HG03066 (cell line): Measurements from ENCODE around the gene CACNA1H.

Experiments
- ATAC-seq: cut with Tn5 transposase; IDR thresholded peaks from one replicate; pipeline ENCODE4 v1.9.1; 2021; ENCODE audit warnings: low read depth; ENCODE audit not compliant: unreplicated experiment

Gene CACNA1H

DNA sequence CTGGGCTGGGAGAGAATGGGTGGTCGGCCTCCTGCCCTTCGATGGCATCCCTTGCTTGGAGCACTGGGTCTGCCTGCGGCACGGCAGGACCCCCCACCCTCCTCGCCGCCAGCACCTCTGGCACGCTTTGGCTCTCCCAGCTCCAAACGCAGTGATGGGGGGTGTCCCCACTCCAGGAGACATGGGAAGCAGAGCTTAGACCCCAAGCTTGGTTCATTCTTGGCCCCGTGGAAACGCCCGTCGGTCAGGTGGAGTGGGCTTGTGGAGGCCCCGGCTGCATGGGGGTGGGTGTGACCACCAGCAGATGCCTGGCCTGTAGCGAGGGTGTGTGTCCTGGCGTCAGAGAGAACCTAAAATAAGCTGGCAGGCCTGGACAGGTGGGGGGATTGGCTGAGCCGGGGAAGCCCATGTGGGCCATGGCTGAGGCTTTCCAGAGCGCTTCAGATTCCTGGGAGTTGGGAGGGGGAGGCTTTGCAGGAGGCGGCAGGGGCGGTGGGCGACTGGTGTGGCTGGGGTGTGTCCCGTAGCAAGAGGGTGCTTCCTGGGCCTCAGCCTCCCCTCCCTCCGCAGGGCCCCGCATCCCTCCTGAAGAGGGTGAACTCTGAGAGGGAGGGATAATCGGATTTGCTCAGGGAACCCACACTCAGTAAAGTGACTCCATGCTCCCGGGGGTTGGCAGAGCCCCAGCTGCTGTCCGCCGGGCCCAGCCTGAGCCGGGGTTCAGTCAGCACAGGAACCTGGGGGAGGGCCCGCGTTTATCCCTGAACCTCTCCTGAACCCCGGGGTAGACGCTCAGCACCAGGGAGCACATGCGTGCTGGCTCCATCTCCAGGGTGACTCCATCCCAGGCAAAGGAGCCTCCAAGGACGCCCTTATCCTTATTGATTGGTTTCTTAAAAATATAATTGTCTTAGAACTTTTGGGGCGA lies 3.4 kb downstream of the CACNA1H start:
- ATAC-seq, result no peak

DNA sequence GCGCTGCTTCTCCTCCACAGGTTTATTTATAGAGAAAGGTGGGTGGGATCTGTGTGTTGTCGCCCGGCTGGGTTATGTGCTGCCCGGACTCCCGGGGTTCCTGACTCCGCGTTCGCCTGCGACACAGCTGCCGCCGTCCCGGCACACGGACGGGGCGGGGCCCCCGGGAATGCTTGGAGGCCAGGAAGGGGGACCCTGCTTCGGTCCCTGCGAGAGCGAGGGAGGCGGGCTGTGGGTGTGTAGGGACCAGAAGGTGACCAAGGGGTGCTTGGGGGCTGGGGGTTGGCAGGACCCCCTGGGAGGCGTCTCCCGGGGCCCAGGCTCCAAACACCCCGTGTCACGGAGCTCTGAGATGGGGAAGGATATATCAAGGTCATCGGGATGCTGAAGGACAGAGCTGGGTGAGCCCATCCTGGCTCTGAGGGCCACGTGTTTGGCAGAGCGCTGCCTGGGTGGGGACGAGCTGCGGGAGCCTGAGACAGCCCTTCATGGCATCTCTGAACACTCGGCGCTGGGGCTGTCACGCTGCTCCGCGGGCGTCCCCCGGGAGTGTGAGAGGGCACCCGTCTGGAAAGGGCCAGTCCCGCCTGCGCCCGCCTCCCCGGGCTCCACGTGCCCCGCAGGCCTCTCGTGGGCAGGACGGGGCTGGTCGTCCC lies 4.2 kb downstream of the CACNA1H start:
- ATAC-seq, result no peak

- no peak for ATAC-seq
Measured at GRCh38 chr16:1157639-1158455, 4.9 kb downstream of the CACNA1H start.

- no peak for ATAC-seq
Measured at GRCh38 chr16:1158456-1159324, 5.8 kb downstream of the CACNA1H start.

- no peak for ATAC-seq
Measured at GRCh38 chr16:1159325-1159972, 6.5 kb downstream of the CACNA1H start.

DNA sequence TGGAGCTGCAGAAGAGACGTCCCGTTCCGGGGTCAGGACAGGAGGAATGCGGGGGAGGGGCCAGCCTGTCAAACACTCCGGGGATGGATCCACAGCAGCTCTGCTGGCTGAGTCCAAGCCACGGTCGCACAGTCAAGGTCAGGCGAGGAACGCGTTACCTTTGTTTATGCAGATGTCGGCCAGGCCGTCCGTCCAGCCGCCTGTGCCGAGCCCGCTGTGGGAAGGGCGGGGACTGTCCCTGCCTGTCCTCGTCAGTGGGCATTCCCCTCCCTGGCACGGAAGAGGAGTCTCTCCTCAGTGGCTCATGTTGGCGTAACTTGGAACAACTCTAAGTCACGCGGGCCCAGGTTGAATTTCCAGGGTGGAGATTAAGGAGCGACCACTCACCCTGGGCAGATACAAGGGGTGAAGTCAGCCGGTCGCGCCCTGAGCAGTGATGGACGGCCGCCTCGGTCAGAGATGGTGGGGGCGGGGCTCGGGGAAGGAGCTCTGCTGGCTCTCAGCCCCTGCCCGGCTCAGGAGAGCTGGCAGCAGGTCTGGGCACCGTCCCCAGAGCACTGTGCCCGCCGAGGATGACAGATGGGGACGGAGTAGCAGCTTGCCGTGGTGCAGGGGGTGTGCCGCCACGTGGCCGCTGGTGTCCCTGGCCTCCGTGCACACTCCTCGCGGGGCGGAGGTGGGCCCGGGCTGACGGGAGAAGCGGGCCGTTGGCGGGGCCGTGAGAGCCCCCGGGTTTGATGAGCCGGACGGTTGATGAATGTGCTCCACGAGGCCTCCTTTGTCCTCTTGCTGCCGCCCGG lies 7.3 kb downstream of the CACNA1H start:
- ATAC-seq, result no peak

DNA sequence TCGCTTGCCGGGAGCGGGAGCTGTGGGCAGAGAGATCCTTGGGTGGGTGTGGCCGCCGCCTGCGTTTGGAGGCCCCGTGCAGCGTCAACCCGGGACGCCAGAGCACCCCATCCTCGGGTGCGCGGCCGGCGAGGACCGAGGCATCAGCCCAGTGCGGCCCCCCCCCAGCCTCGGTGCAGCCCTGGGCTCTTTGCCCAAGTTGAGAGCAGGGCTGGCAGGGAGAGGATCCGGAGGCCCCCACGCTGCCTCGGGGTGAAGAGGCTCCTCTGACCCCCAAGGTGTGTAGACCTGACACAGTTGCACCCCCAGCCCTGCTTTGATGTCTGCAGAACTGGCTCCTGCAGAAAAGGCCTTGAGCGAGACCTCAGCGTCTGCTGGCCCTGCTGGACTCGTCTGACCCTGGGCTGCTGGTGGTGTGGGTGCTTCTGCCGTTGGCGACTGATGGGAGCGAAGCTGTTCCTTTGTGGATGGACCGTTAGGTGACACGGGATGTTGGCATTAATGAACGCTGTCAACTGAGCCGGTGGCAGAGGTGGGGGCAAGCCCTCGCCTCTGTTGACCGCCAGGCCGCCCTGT lies 8.0 kb downstream of the CACNA1H start:
- no peak for ATAC-seq

GRCh38 chr16:1162701-1163566 lies 10.0 kb downstream of the CACNA1H start:
- no peak for ATAC-seq

GRCh38 chr16:1163567-1164055 lies 10.7 kb downstream of the CACNA1H start:
- no peak for ATAC-seq

- ATAC-seq, result no peak
Measured at GRCh38 chr16:1164382-1164781, 11.5 kb downstream of the CACNA1H start.

- ATAC-seq, result no peak
Measured at GRCh38 chr16:1164975-1165374, 12.1 kb downstream of the CACNA1H start.

- ATAC-seq, result no peak
Measured at GRCh38 chr16:1165511-1165910, 12.6 kb downstream of the CACNA1H start.

GRCh38 chr16:1167276-1168107 lies 14.6 kb downstream of the CACNA1H start:
- ATAC-seq, result no peak

GRCh38 chr16:1168837-1169236 lies 15.9 kb downstream of the CACNA1H start:
- ATAC-seq, result no peak

DNA sequence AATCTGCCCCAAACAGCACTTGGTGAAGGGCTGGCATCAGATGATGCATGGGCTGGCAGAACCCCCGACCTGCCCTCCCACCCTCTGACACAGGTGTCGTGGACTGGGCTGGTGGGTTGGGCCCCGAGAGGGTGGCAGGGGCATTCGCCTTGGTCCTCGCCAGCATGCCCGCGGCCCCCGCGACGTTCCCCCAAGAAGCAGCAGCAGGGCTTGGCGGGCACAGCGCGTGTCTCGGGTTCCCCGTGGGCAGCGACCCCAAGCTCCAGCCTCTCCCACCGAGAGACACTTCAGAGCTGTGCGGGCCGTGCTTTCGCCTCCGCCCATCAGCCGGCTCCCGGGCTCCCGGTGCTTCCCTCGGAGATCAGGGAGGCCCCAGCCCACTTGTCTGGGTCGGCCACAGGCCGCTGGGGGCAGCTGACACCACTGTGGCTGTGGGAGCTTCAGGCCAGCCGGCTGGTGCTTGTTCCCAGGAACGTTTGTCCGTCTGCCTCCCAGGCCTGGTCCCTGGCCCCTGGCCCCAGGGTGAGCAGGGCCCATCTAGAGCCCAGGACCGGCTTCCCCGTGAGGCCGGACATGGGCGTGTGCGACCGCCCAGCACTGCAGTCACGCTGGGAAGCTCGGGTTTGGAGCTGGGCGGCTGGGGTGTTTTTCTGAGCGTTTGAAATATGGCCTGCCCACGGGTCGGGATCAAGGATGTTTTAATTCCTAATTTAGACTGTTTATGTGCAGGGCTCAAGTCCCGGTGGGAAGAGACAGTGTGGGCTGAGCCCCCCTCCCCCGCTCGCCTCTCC lies 16.6 kb downstream of the CACNA1H start:
- no peak for ATAC-seq

DNA sequence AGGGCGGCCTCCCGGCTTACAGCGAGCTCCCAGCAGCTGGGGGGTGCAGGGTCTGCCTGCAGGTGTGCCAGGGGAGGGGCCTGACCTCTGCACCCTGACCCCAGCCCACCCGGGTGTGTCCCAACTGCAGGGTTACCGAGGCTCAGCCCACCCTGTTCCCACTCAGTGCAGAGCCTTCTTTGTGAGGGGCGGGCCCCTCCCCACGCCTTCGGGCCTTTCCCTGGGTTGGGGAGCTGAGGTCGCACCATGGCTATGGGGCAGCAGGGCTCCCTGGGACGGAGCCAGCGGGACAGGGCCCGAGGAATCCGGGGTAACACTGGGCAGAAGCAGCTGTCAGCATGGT lies 17.1 kb downstream of the CACNA1H start:
- no peak for ATAC-seq
